ENCODE measurements around the gene SLC25A11.

SLC25A11 gene

DNA sequence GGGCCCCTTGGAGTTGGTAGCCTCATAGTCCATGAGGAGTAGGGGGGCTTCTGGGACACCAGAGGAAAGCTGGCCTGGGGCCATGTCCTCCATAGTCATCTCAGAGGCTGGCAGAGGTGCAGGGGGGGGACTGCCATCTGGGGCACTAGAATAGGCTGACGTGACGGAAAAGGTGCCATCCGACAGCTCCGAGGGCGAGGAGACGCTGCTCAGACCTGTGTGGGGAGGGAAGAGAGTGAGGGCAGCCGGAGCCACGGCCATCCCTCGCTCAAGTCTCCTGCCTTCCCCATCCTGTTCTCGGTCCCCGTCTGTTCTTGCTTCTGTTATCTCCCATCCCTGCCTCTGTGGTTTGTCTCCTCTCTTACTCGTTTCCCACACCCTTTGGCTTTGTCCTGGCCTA lies 32.5 kb upstream of the SLC25A11 start:
- H3K27me3 ChIP-seq, result no peaks in the 10 kb centered on the region
- H3K4me1 ChIP-seq (ENCODE audit: control insufficient read depth in 1 of 2, insufficient read depth in 1 of 2, low read depth in 1 of 2, low read length in 1 of 2), result peaks cover 37 to 40% of the 10 kb centered on the region in 2 experiments
- H3K4me3 ChIP-seq (ENCODE audit: low read depth in 1 of 2, low read length in 1 of 2), result no peak overlapping the region
- peaks cover 80% of the 10 kb centered on the region for H3K36me3 ChIP-seq
- H3K9me3 ChIP-seq, result no peaks in the 10 kb centered on the region
- TF ChIP-seq CTCF (IDR thresholded peaks at IDR 0.05), result no peak
- peak overlapping the region; percentile 81 for H3K27ac ChIP-seq

GRCh38 chr17:4971826-4972225 lies 32.0 kb upstream of the SLC25A11 start:
- no peak for TF ChIP-seq CTCF (IDR thresholded peaks at IDR 0.05)
- Histone ChIP-seq H3K9me3 (no peaks in the 10 kb centered on the region), H3K27ac (peak overlapping the region; percentile 81), H3K27me3 (no peaks in the 10 kb centered on the region), H3K4me1 (ENCODE audit: control insufficient read depth in 1 of 2, insufficient read depth in 1 of 2, low read depth in 1 of 2, low read length in 1 of 2) (peaks cover 39 to 42% of the 10 kb centered on the region in 2 experiments), H3K4me3 (ENCODE audit: low read depth in 1 of 2, low read length in 1 of 2) (no peak overlapping the region), H3K36me3 (peaks cover 75% of the 10 kb centered on the region)

DNA sequence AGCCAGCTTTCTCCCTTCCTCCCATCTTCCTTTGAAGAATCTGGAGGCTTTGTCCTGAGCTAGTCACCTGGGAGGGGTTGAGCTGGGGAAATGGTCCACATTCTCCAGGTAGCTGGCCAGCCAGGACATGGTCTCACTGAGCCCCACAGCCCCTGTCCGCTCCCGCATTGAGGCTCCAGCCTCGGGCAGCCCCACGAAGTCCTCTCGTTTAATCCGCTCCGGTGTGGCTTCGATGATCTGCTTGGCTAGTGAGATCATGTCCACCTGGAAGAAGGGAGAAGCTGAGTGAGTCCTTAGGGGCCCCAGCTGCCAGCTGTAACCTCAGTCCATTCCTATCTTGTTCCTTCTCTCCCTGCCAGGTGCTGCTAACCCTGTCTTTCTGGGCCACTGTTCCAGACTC lies 30.4 kb upstream of the SLC25A11 start:
- Histone ChIP-seq H3K4me3 (ENCODE audit: low read depth in 1 of 2, low read length in 1 of 2) (no peak overlapping the region), H3K4me1 (ENCODE audit: control insufficient read depth in 1 of 2, insufficient read depth in 1 of 2, low read depth in 1 of 2, low read length in 1 of 2) (peaks cover 54 to 56% of the 10 kb centered on the region in 2 experiments), H3K9me3 (no peaks in the 10 kb centered on the region), H3K27me3 (no peaks in the 10 kb centered on the region), H3K36me3 (peaks cover 64% of the 10 kb centered on the region), H3K27ac (peak overlapping the region; percentile 98)
- TF ChIP-seq CTCF (IDR thresholded peaks at IDR 0.05), result no peak

DNA sequence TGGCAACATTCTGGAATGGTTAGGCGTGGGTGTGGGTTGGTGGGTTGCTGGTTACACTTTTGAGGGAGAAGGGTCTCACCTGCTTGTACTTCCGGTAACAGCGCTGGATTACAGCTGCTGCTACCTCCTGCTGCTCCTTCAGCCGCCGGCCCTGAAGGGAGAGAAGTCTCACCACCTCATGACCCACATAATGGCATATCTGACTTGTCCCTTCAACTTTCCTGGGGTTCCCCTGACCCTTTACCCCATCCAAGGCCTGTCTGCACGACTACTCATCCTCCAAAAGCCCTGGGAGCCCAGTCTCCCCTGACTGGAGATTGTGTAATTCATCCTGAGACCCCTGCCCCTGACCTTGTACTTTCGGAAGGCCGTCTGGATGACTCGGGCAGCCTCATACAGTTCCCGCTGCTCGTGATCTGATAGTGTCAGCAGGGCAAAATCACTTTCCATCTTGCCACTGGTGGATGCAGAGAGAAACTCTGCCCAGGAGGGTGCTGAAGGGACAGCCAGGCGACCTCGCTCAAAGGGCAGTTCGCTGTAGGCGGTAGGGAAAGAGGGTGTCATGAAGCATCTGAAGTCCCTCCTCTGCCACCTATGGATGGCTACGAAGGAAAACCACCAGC lies 29.8 kb upstream of the SLC25A11 start:
- peaks cover 60% of the 10 kb centered on the region for H3K36me3 ChIP-seq
- peaks cover 54 to 56% of the 10 kb centered on the region in 2 experiments for H3K4me1 ChIP-seq (ENCODE audit: control insufficient read depth in 1 of 2, insufficient read depth in 1 of 2, low read depth in 1 of 2, low read length in 1 of 2)
- H3K27me3 ChIP-seq, result no peaks in the 10 kb centered on the region
- H3K27ac ChIP-seq, result peak overlapping the region; percentile 98
- no peak overlapping the region for H3K4me3 ChIP-seq (ENCODE audit: low read depth in 1 of 2, low read length in 1 of 2)
- no peak for TF ChIP-seq CTCF (IDR thresholded peaks at IDR 0.05)
- no peaks in the 10 kb centered on the region for H3K9me3 ChIP-seq

DNA sequence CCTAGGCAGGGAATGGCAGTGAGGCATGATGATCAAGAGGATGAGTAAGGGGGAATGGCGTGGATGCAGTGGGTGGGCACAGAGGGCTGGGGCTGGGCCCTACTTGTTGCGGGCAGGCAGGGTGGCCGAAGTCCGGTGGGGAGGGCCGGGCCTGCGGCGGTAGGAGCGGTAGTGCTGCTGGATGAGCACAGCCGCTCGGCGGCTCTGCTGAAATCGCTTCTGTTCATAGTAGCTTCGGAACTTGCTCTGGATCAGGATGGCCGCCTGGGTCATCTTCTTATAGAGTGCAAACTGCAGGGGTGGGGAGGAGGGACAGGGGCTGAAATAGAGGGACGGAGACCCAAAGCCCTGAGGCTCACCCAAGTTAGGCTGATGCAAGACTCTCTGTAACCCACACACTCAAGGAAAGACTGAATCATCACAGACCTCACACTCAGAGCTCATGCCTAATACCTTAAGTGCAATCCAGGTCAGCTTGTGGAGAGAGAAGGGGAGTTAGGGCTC lies 29.3 kb upstream of the SLC25A11 start:
- H3K36me3 ChIP-seq, result peaks cover 55% of the 10 kb centered on the region
- H3K27ac ChIP-seq, result peak overlapping the region; percentile 98
- peak overlapping the region in 1 of 2 experiments; percentile 61 for H3K4me3 ChIP-seq (ENCODE audit: low read depth in 1 of 2, low read length in 1 of 2)
- no peak for TF ChIP-seq CTCF (IDR thresholded peaks at IDR 0.05)
- no peaks in the 10 kb centered on the region for H3K27me3 ChIP-seq
- H3K9me3 ChIP-seq, result no peaks in the 10 kb centered on the region
- peaks cover 52 to 53% of the 10 kb centered on the region in 2 experiments for H3K4me1 ChIP-seq (ENCODE audit: control insufficient read depth in 1 of 2, insufficient read depth in 1 of 2, low read depth in 1 of 2, low read length in 1 of 2)

Measured in neutrophil (primary cell).